ENCODE results near the gene PTPRG.

Gene PTPRG

GRCh38 chr3:61593446-61594029 lies 32.2 kb downstream of the PTPRG start:
- no peaks in the 10 kb centered on the region for H3K27me3 Mint-ChIP-seq
- no peaks in the 10 kb centered on the region for H3K9me3 Mint-ChIP-seq
- H3K4me1 Mint-ChIP-seq (ENCODE audit: low read depth): no peaks in the 10 kb centered on the region
- H3K36me3 Mint-ChIP-seq (ENCODE audit: low read depth): no peaks in the 10 kb centered on the region
- H3K4me3 Mint-ChIP-seq: no peak overlapping the region
- H3K27ac Mint-ChIP-seq: no peak overlapping the region

GRCh38 chr3:61594144-61594963 lies 33.0 kb downstream of the PTPRG start:
- no peaks in the 10 kb centered on the region for H3K27me3 Mint-ChIP-seq
- H3K27ac Mint-ChIP-seq: no peak overlapping the region

GRCh38 chr3:61594964-61595285 lies 33.6 kb downstream of the PTPRG start:
- H3K27me3 Mint-ChIP-seq: no peaks in the 10 kb centered on the region
- H3K4me3 Mint-ChIP-seq: no peak overlapping the region
- H3K36me3 Mint-ChIP-seq (ENCODE audit: low read depth): no peaks in the 10 kb centered on the region
- no peaks in the 10 kb centered on the region for H3K4me1 Mint-ChIP-seq (ENCODE audit: low read depth)
- no peak overlapping the region for H3K27ac Mint-ChIP-seq
- H3K9me3 Mint-ChIP-seq: no peaks in the 10 kb centered on the region

More at GRCh38 chr3:61594144-61594963, 33.0 kb downstream of the PTPRG start:
- H3K4me1 Mint-ChIP-seq (ENCODE audit: low read depth): no peaks in the 10 kb centered on the region
- no peaks in the 10 kb centered on the region for H3K9me3 Mint-ChIP-seq
- H3K4me3 Mint-ChIP-seq: no peak overlapping the region
- no peaks in the 10 kb centered on the region for H3K36me3 Mint-ChIP-seq (ENCODE audit: low read depth)

- no peaks in the 10 kb centered on the region for H3K36me3 Mint-ChIP-seq (ENCODE audit: low read depth)
- no peaks in the 10 kb centered on the region for H3K4me1 Mint-ChIP-seq (ENCODE audit: low read depth)
- H3K27ac Mint-ChIP-seq: no peak overlapping the region
- H3K27me3 Mint-ChIP-seq: no peaks in the 10 kb centered on the region
- no peak overlapping the region for H3K4me3 Mint-ChIP-seq
- no peaks in the 10 kb centered on the region for H3K9me3 Mint-ChIP-seq
These were observed 33.9 kb downstream of the PTPRG start for GRCh38 chr3:61595288-61595687.

- H3K9me3 Mint-ChIP-seq: no peaks in the 10 kb centered on the region
- H3K36me3 Mint-ChIP-seq (ENCODE audit: low read depth): no peaks in the 10 kb centered on the region
- no peaks in the 10 kb centered on the region for H3K27me3 Mint-ChIP-seq
- H3K27ac Mint-ChIP-seq: no peak overlapping the region
- H3K4me1 Mint-ChIP-seq (ENCODE audit: low read depth): no peaks in the 10 kb centered on the region
- no peak overlapping the region for H3K4me3 Mint-ChIP-seq
These were observed 34.5 kb downstream of the PTPRG start for GRCh38 chr3:61595826-61596225.

GRCh38 chr3:61597906-61598305 lies 36.5 kb downstream of the PTPRG start:
- no peak overlapping the region for H3K27ac Mint-ChIP-seq
- no peak overlapping the region for H3K4me3 Mint-ChIP-seq
- no peaks in the 10 kb centered on the region for H3K27me3 Mint-ChIP-seq
- no peaks in the 10 kb centered on the region for H3K4me1 Mint-ChIP-seq (ENCODE audit: low read depth)
- H3K9me3 Mint-ChIP-seq: no peaks in the 10 kb centered on the region
- no peaks in the 10 kb centered on the region for H3K36me3 Mint-ChIP-seq (ENCODE audit: low read depth)

GRCh38 chr3:61600195-61600594 lies 38.8 kb downstream of the PTPRG start:
- Mint-ChIP-seq H3K36me3 (ENCODE audit: low read depth) (no peaks in the 10 kb centered on the region), H3K4me3 (no peak overlapping the region), H3K9me3 (no peaks in the 10 kb centered on the region), H3K27ac (no peak overlapping the region), H3K4me1 (ENCODE audit: low read depth) (no peaks in the 10 kb centered on the region), H3K27me3 (no peaks in the 10 kb centered on the region)

GRCh38 chr3:61601831-61602230 lies 40.5 kb downstream of the PTPRG start:
- no peaks in the 10 kb centered on the region for H3K27me3 Mint-ChIP-seq
- no peak overlapping the region for H3K4me3 Mint-ChIP-seq
- H3K36me3 Mint-ChIP-seq (ENCODE audit: low read depth): no peaks in the 10 kb centered on the region
- H3K4me1 Mint-ChIP-seq (ENCODE audit: low read depth): no peaks in the 10 kb centered on the region
- no peak overlapping the region for H3K27ac Mint-ChIP-seq
- no peaks in the 10 kb centered on the region for H3K9me3 Mint-ChIP-seq

- Mint-ChIP-seq H3K36me3 (ENCODE audit: low read depth) (no peaks in the 10 kb centered on the region), H3K9me3 (no peaks in the 10 kb centered on the region), H3K27me3 (no peaks in the 10 kb centered on the region), H3K4me1 (ENCODE audit: low read depth) (no peaks in the 10 kb centered on the region), H3K4me3 (no peak overlapping the region), H3K27ac (no peak overlapping the region)
These were observed 41.1 kb downstream of the PTPRG start for GRCh38 chr3:61602466-61602865.

- Mint-ChIP-seq H3K36me3 (ENCODE audit: low read depth) (no peaks in the 10 kb centered on the region), H3K27me3 (no peaks in the 10 kb centered on the region), H3K27ac (no peak overlapping the region), H3K4me1 (ENCODE audit: low read depth) (no peaks in the 10 kb centered on the region), H3K9me3 (no peaks in the 10 kb centered on the region), H3K4me3 (no peak overlapping the region)
These were observed 44.3 kb downstream of the PTPRG start for GRCh38 chr3:61605589-61606175.

- Mint-ChIP-seq H3K9me3 (no peaks in the 10 kb centered on the region), H3K4me3 (no peak overlapping the region), H3K27ac (no peak overlapping the region), H3K4me1 (ENCODE audit: low read depth) (no peaks in the 10 kb centered on the region), H3K27me3 (no peaks in the 10 kb centered on the region), H3K36me3 (ENCODE audit: low read depth) (no peaks in the 10 kb centered on the region)
These were observed 44.8 kb downstream of the PTPRG start for GRCh38 chr3:61606196-61606595.

- no peaks in the 10 kb centered on the region for H3K4me1 Mint-ChIP-seq (ENCODE audit: low read depth)
- no peaks in the 10 kb centered on the region for H3K36me3 Mint-ChIP-seq (ENCODE audit: low read depth)
- H3K27me3 Mint-ChIP-seq: no peaks in the 10 kb centered on the region
- H3K9me3 Mint-ChIP-seq: peaks cover 4% of the 10 kb centered on the region
- H3K4me3 Mint-ChIP-seq: no peak overlapping the region
- no peak overlapping the region for H3K27ac Mint-ChIP-seq
These were observed 46.7 kb downstream of the PTPRG start for GRCh38 chr3:61608072-61608471.

GRCh38 chr3:61608711-61609110 lies 47.3 kb downstream of the PTPRG start:
- Mint-ChIP-seq H3K36me3 (ENCODE audit: low read depth) (no peaks in the 10 kb centered on the region), H3K27me3 (no peaks in the 10 kb centered on the region), H3K4me1 (ENCODE audit: low read depth) (no peaks in the 10 kb centered on the region), H3K27ac (no peak overlapping the region), H3K9me3 (peaks cover 4% of the 10 kb centered on the region), H3K4me3 (no peak overlapping the region)

GRCh38 chr3:61610316-61610715 lies 48.9 kb downstream of the PTPRG start:
- Mint-ChIP-seq H3K4me1 (ENCODE audit: low read depth) (no peaks in the 10 kb centered on the region), H3K36me3 (ENCODE audit: low read depth) (no peaks in the 10 kb centered on the region), H3K27me3 (no peaks in the 10 kb centered on the region), H3K9me3 (peaks cover 4% of the 10 kb centered on the region), H3K27ac (no peak overlapping the region), H3K4me3 (no peak overlapping the region)

GRCh38 chr3:61612211-61613194 lies 51.1 kb downstream of the PTPRG start:
- Mint-ChIP-seq H3K4me3 (no peak overlapping the region), H3K36me3 (ENCODE audit: low read depth) (no peaks in the 10 kb centered on the region), H3K27ac (no peak overlapping the region), H3K4me1 (ENCODE audit: low read depth) (no peaks in the 10 kb centered on the region), H3K9me3 (peaks cover 4% of the 10 kb centered on the region), H3K27me3 (no peaks in the 10 kb centered on the region)
